MM.1S (cell line): ENCODE measurements around the gene EPB41L4B.

Experiments
- DNase-seq: peaks from one replicate; pipeline ENCODE4 v3.0.0-alpha.2; 2015
- H2AFZ ChIP-seq: fragments of 300-600 bp; sonication (generic); 2 replicates; pipeline ENCODE4 v1.6.0; 2016; ENCODE audit warnings: antibody characterized with exemption, low read length
- H3F3A ChIP-seq: fragments of 300-600 bp; sonication (generic); 2 replicates; pipeline ENCODE4 v1.6.1; 2016; ENCODE audit warnings: mild to moderate bottlenecking, antibody characterized with exemption, low read length, moderate library complexity, mixed read lengths; ENCODE audit not compliant: insufficient read depth
- H3K27ac ChIP-seq: fragments of 300-600 bp; sonication (generic); 2 replicates; pipeline ENCODE4 v1.5.1; 2016; ENCODE audit warnings: mild to moderate bottlenecking, low read length
- H3K27me3 ChIP-seq: fragments of 300-600 bp; sonication (generic); replicated peaks from 2 replicates; pipeline ENCODE4 v1.6.0; 2016; ENCODE audit warnings: low read length; ENCODE audit not compliant: insufficient read depth
- H3K36me3 ChIP-seq: fragments of 300-600 bp; sonication (generic); replicated peaks from 2 replicates; pipeline ENCODE4 v1.6.1; 2016; ENCODE audit warnings: mild to moderate bottlenecking, low read length, mixed read lengths; ENCODE audit not compliant: insufficient read depth
- H3K4me1 ChIP-seq: fragments of 300-600 bp; sonication (generic); 2 replicates; pipeline ENCODE4 v1.6.1; 2016; ENCODE audit warnings: low read length, mixed read lengths
- H3K4me2 ChIP-seq: fragments of 300-600 bp; sonication (generic); 2 replicates; pipeline ENCODE4 v1.6.0; 2016; ENCODE audit warnings: low read depth, low read length
- H3K4me3 ChIP-seq: fragments of 300-600 bp; sonication (generic); 2 replicates; pipeline ENCODE4 v1.5.1; 2016; ENCODE audit warnings: low read length, mixed read lengths
- H3K79me2 ChIP-seq: fragments of 300-600 bp; sonication (generic); 2 replicates; pipeline ENCODE4 v1.6.1; 2016; ENCODE audit warnings: mixed run types, low read length, mixed read lengths
- H3K9ac ChIP-seq: fragments of 300-600 bp; sonication (generic); 2 replicates; pipeline ENCODE4 v1.6.1; 2016; ENCODE audit warnings: low read length, mixed read lengths
- H3K9me2 ChIP-seq: fragments of 300-600 bp; sonication (generic); replicated peaks from 2 replicates; pipeline ENCODE4 v1.6.1; 2016; ENCODE audit warnings: mild to moderate bottlenecking, low read length, mixed read lengths; ENCODE audit not compliant: insufficient read depth
- H3K9me3 ChIP-seq: fragments of 300-600 bp; sonication (generic); replicated peaks from 2 replicates; pipeline ENCODE4 v1.6.1; 2016; ENCODE audit warnings: mild to moderate bottlenecking, low read length, mixed read lengths; ENCODE audit not compliant: insufficient read depth
- H4K20me1 ChIP-seq: fragments of 300-600 bp; sonication (generic); 2 replicates; pipeline ENCODE4 v1.6.1; 2016; ENCODE audit warnings: mild to moderate bottlenecking, low read length, moderate library complexity, mixed read lengths; ENCODE audit not compliant: insufficient read depth
- CTCF ChIP-seq: fragments of 300-600 bp; sonication (generic); IDR thresholded peaks from 2 replicates; pipeline ENCODE4 v1.5.1; 2016; ENCODE audit warnings: antibody characterized with exemption, low read length, mixed read lengths
- EZH2 ChIP-seq: fragments of 300-600 bp; sonication (generic); optimal IDR thresholded peaks from 2 replicates; pipeline ENCODE3; 2017; ENCODE audit warnings: low read depth, mild to moderate bottlenecking, antibody characterized with exemption, low read length, mixed read lengths
- EZH2phosphoT487 ChIP-seq: fragments of 300-600 bp; sonication (generic); IDR thresholded peaks from 2 replicates; pipeline ENCODE4 v1.6.1; 2018; ENCODE audit warnings: antibody characterized with exemption, low read length

EPB41L4B gene

GRCh38 chr9:109156708-109157107, 164.2 kb downstream of the EPB41L4B start:
- TF ChIP-seq EZH2phosphoT487: no peak
- TF ChIP-seq EZH2: no peak
- no peak for TF ChIP-seq CTCF
- Histone ChIP-seq H3K4me2 (no peak overlapping the region), H3K4me1 (no peaks in the 10 kb centered on the region), H3F3A (no peaks in the 10 kb centered on the region), H3K9ac (no peak overlapping the region), H3K4me3 (no peak overlapping the region), H4K20me1 (no peaks in the 10 kb centered on the region), H3K9me2 (no peaks in the 10 kb centered on the region), H3K79me2 (no peaks in the 10 kb centered on the region), H2AFZ (no peak overlapping the region), H3K27ac (no peak overlapping the region), H3K9me3 (no peaks in the 10 kb centered on the region), H3K36me3 (no peaks in the 10 kb centered on the region), H3K27me3 (no peaks in the 10 kb centered on the region)
- no peak for DNase-seq

GRCh38 chr9:109150925-109151545, 169.8 kb downstream of the EPB41L4B start:
- Histone ChIP-seq H3K79me2 (no peaks in the 10 kb centered on the region), H3K9ac (no peak overlapping the region), H3K27ac (no peak overlapping the region), H3K4me1 (no peaks in the 10 kb centered on the region), H2AFZ (no peak overlapping the region), H3K9me2 (no peaks in the 10 kb centered on the region), H3F3A (no peaks in the 10 kb centered on the region), H3K4me3 (no peak overlapping the region), H3K27me3 (no peaks in the 10 kb centered on the region), H3K4me2 (no peak overlapping the region), H3K9me3 (no peaks in the 10 kb centered on the region), H4K20me1 (no peaks in the 10 kb centered on the region), H3K36me3 (no peaks in the 10 kb centered on the region)
- no peak for TF ChIP-seq EZH2phosphoT487
- no peak for TF ChIP-seq EZH2
- TF ChIP-seq CTCF: no peak
- no peak for DNase-seq

- TF ChIP-seq CTCF: no peak
- no peak for TF ChIP-seq EZH2
- TF ChIP-seq EZH2phosphoT487: no peak
- H3K9me3 ChIP-seq: no peaks in the 10 kb centered on the region
- H3K27ac ChIP-seq: no peak overlapping the region
- H3K9ac ChIP-seq: no peak overlapping the region
- no peaks in the 10 kb centered on the region for H4K20me1 ChIP-seq
- H3K27me3 ChIP-seq: no peaks in the 10 kb centered on the region
- H3K4me2 ChIP-seq: no peak overlapping the region
- H3K4me1 ChIP-seq: no peaks in the 10 kb centered on the region
- H2AFZ ChIP-seq: no peak overlapping the region
- H3K9me2 ChIP-seq: no peaks in the 10 kb centered on the region
- no peaks in the 10 kb centered on the region for H3F3A ChIP-seq
- no peaks in the 10 kb centered on the region for H3K79me2 ChIP-seq
- DNase-seq: no peak
- H3K4me3 ChIP-seq: no peak overlapping the region
- H3K36me3 ChIP-seq: no peaks in the 10 kb centered on the region
Observed at GRCh38 chr9:109149722-109150121, 171.1 kb downstream of the EPB41L4B start.
